B cell (primary cell): ENCODE results near the gene IMMP2L. TPM values are rescaled to one million over a fixed set of nuclear protein-coding genes. Genes with fewer than 3 reads are reported as not detected.

Source experiments
- ATAC-seq: fragments of 200-7000 bp; cut with Tn5 transposase; one replicate; pipeline ENCODE4 v1.10.0; 2021; ENCODE audit warnings: low read depth, mild to moderate bottlenecking, moderate number of reproducible peaks, moderate library complexity
- CTCF ChIA-PET: fragments of 350-600 bp; sonication (Branson Sonifier 250); formaldehyde crosslinking; loops from one replicate; lab custom pipeline; 2021; ENCODE audit warnings: antibody characterized with exemption, inconsistent platforms; lab: Charles Lee
- POLR2A ChIA-PET: fragments of 350-600 bp; sonication (Branson Sonifier 250); formaldehyde crosslinking; loops from one replicate; lab custom pipeline; 2021; ENCODE audit warnings: antibody characterized with exemption; lab: Charles Lee
- DNase-seq: peaks from one replicate; pipeline ENCODE4 v3.0.0; 2013
- H2AFZ ChIP-seq: 2 replicates; pipeline ENCODE4 v1.6.1; 2012; ENCODE audit warnings: mild to moderate bottlenecking, low read depth, low read length; ENCODE audit not compliant: insufficient read depth, poor library complexity, severe bottlenecking
- H3K27ac ChIP-seq, 2 donors: 1 replicate in 1 of 2; 2 replicates in 1 of 2; pipeline ENCODE4 v1.5.1; 2012 to 2013; ENCODE audit warnings: low read length in 2 of 2, mild to moderate bottlenecking in 2 of 2, moderate library complexity in 1 of 2
- H3K27me3 ChIP-seq, 4 experiments: fragments of 200-600 bp in 1 of 4; sonication (generic) in 1 of 4; replicated peaks in 1 of 4; 1 replicate in 2 of 4; 2 replicates in 2 of 4; pipeline versions ENCODE4 v1.6.1 to v1.7.0; 2013 to 2016; ENCODE audit warnings: low read length in 3 of 4, mild to moderate bottlenecking in 2 of 4, mixed read lengths in 1 of 4, moderate library complexity in 1 of 4; ENCODE audit not compliant: insufficient read depth in 4 of 4, control insufficient read depth in 3 of 4; ENCODE audit errors: control extremely low read depth in 1 of 4
- H3K36me3 ChIP-seq, 2 experiments: replicated peaks in 1 of 2; 1 replicate in 1 of 2; 2 replicates in 1 of 2; pipeline versions ENCODE4 v1.6.1 to v1.7.1; 2013; ENCODE audit warnings: low read length in 1 of 2; ENCODE audit not compliant: insufficient read depth in 2 of 2, control insufficient read depth in 1 of 2; ENCODE audit errors: control extremely low read depth in 1 of 2, extremely low read depth in 1 of 2
- H3K4me1 ChIP-seq, 2 donors: fragments of 200-600 bp in 1 of 2; sonication (generic) in 1 of 2; 1 replicate in 1 of 2; 2 replicates in 1 of 2; pipeline versions ENCODE4 v1.5.1 to v1.6.1; 2013 to 2017; ENCODE audit warnings: low read length in 2 of 2; ENCODE audit not compliant: control insufficient read depth in 2 of 2, insufficient read depth in 2 of 2
- H3K4me2 ChIP-seq: replicated peaks from 2 replicates; pipeline ENCODE3; 2012; ENCODE audit warnings: mild to moderate bottlenecking, low read depth, low read length; ENCODE audit not compliant: poor library complexity, severe bottlenecking
- H3K4me3 ChIP-seq, 5 experiments: fragments of 200-600 bp in 1 of 5; sonication (generic) in 1 of 5; 1 replicate in 3 of 5; 2 replicates in 2 of 5; pipeline versions ENCODE4 v1.5.1 to v1.7.0; 2011 to 2016; ENCODE audit warnings: low read length in 4 of 5, mild to moderate bottlenecking in 4 of 5, low read depth in 2 of 5, control low read depth in 1 of 5, moderate library complexity in 1 of 5; ENCODE audit not compliant: insufficient read depth in 1 of 5; ENCODE audit errors: control extremely low read depth in 1 of 5, extremely low read depth in 1 of 5
- H3K79me2 ChIP-seq: fragments of 200-600 bp; sonication (generic); one replicate; pipeline ENCODE4 v1.6.0; 2016; ENCODE audit warnings: low read length; ENCODE audit not compliant: control insufficient read depth, insufficient read depth
- H3K9ac ChIP-seq: fragments of 200-600 bp; sonication (generic); 2 replicates; pipeline ENCODE4 v1.6.1; 2017; ENCODE audit warnings: mild to moderate bottlenecking, low read length, moderate library complexity
- H3K9me3 ChIP-seq, 3 donors: one replicate each; pipeline versions ENCODE4 v1.6.1 to v1.7.1; 2013; ENCODE audit warnings: low read length in 2 of 3; ENCODE audit not compliant: control insufficient read depth in 2 of 3, insufficient read depth in 1 of 3; ENCODE audit errors: control extremely low read depth in 1 of 3
- H4K20me1 ChIP-seq: 2 replicates; pipeline ENCODE4 v1.6.0; 2012; ENCODE audit warnings: mild to moderate bottlenecking, low read length; ENCODE audit not compliant: insufficient read depth, control insufficient read depth, poor library complexity, severe bottlenecking
- H3K27ac Mint-ChIP-seq: one replicate; pipeline ENCODE4 v1.8.0; 2021; ENCODE audit warnings: mixed read lengths
- H3K27me3 Mint-ChIP-seq: one replicate; pipeline ENCODE4 v1.8.0; 2021; ENCODE audit warnings: mixed read lengths
- H3K4me1 Mint-ChIP-seq: one replicate; pipeline ENCODE4 v1.8.0; 2021; ENCODE audit warnings: mixed read lengths
- H3K4me3 Mint-ChIP-seq: one replicate; pipeline ENCODE4 v1.8.0; 2021; ENCODE audit warnings: mixed read lengths
- H3K9me3 Mint-ChIP-seq: one replicate; pipeline ENCODE4 v1.8.0; 2022; ENCODE audit warnings: mixed read lengths; ENCODE audit not compliant: insufficient read depth
- CTCF ChIP-seq: fragments of 200-600 bp; IDR thresholded peaks from one replicate; pipeline ENCODE4 v1.8.0; 2022; ENCODE audit warnings: antibody characterized with exemption, mild to moderate bottlenecking
- EZH2 ChIP-seq: IDR thresholded peaks from 2 replicates; pipeline ENCODE4 v1.6.1; 2012; ENCODE audit warnings: borderline replicate concordance, low read depth, mild to moderate bottlenecking, moderate library complexity, low read length; ENCODE audit not compliant: insufficient read depth, poor library complexity, severe bottlenecking
- WGBS: methylation state at CpG from one replicate; pipeline ENCODE4 v1.1.5; 2013; ENCODE audit warnings: missing lambda C conversion rate; ENCODE audit not compliant: insufficient coverage; 5-methylcytosine and 5-hydroxymethylcytosine counted together
- intact Hi-C: fragments of 100-400 bp; cut with micrococcal nuclease; formaldehyde crosslinking; loops from one replicate; pipeline ENCODE4 v1.10.0; 2022
- polyA plus RNA-seq: library from polyadenylated mRNA; depleted of rRNA; stranded (reverse); fragments of >200 nt; gene quantifications from 2 replicates; pipeline ENCODE4 v1.2.3, GENCODE V29; 2012
- total RNA-seq, 2 donors: library from RNA; stranded (reverse); fragments of 120-200 nt in 1 of 2; gene quantifications; 1 replicate in 1 of 2; 2 replicates in 1 of 2; pipeline versions ENCODE4 v1.2.3 to v1.2.4, GENCODE V29; 2013 to 2022

The IMMP2L gene
- total and polyA plus RNA-seq, 2 donors (not counting 1 experiment from before 2014, with no cell fraction given): 3.8 to 34.2 TPM

GRCh38 chr7:111530356-111530668, 32.0 kb downstream of the IMMP2L start:
- Mint-ChIP-seq H3K27ac (no peak overlapping the region), H3K4me1 (peaks cover 46% of the 10 kb centered on the region), H3K4me3 (no peak overlapping the region), H3K9me3 (no peaks in the 10 kb centered on the region), H3K27me3 (no peaks in the 10 kb centered on the region)
- Histone ChIP-seq H3K27ac (no peak overlapping the region), H3K27me3 (no peaks in the 10 kb centered on the region), H2AFZ (no peak overlapping the region), H3K4me2 (no peak overlapping the region), H3K36me3 (no peaks in the 10 kb centered on the region), H3K9ac (no peak overlapping the region), H3K79me2 (no peaks in the 10 kb centered on the region), H3K4me1 (peaks cover 28 to 34% of the 10 kb centered on the region in 2 donors), H4K20me1 (no peaks in the 10 kb centered on the region), H3K4me3 (no peak overlapping the region), H3K9me3 (no peaks in the 10 kb centered on the region)
- intact Hi-C loops: no loop called here
- no peak for TF ChIP-seq EZH2
- no peak for TF ChIP-seq CTCF
- ChIA-PET POLR2A (no interaction called here), CTCF (no interaction called here)
- no peak for DNase-seq
- ATAC-seq: no peak

- ATAC-seq: no peak
- POLR2A ChIA-PET: no interaction called here
- no peaks in the 10 kb centered on the region for H3K79me2 ChIP-seq
- Mint-ChIP-seq H3K27ac (no peak overlapping the region), H3K4me1 (peaks cover 41% of the 10 kb centered on the region), H3K9me3 (no peaks in the 10 kb centered on the region), H3K4me3 (no peak overlapping the region), H3K27me3 (no peaks in the 10 kb centered on the region)
- TF ChIP-seq EZH2 (no peak), CTCF (no peak)
- no peaks in the 10 kb centered on the region for H3K9me3 ChIP-seq
- WGBS: no CpG with 5 or more reads among the region's 1 CpG
- H3K27me3 ChIP-seq: no peaks in the 10 kb centered on the region
- H3K4me2 ChIP-seq: no peak overlapping the region
- no peak overlapping the region for H2AFZ ChIP-seq
- no peak overlapping the region for H3K4me3 ChIP-seq
- H3K27ac ChIP-seq: no peak overlapping the region
- H3K36me3 ChIP-seq: no peaks in the 10 kb centered on the region
- CTCF ChIA-PET: no interaction called here
- DNase-seq: no peak
- intact Hi-C loops: no loop called here
- peaks cover 28 to 29% of the 10 kb centered on the region in 2 donors for H3K4me1 ChIP-seq
- no peaks in the 10 kb centered on the region for H4K20me1 ChIP-seq
- no peak overlapping the region for H3K9ac ChIP-seq
These were observed 32.6 kb downstream of the IMMP2L start for GRCh38 chr7:111529507-111530355.
